HepG2 (cell line): ENCODE results near the gene ADCY9. TPM values are rescaled to one million over a fixed set of nuclear protein-coding genes. Genes with fewer than 3 reads are reported as not detected.
A peak's percentile ranks its signal among the peaks of the same experiment; 100 is the strongest.

ENCODE experiments used
- GATAD2A ChIP-seq: IDR thresholded peaks from 2 replicates; pipeline ENCODE4 v1.6.1; 2016
- HMGXB4 ChIP-seq, 2 experiments: sonication (generic) in 1 of 2; formaldehyde crosslinking in 1 of 2; IDR thresholded peaks; 2 replicates each; pipeline versions ENCODE4 v1.4.0 to v1.6.1; 2018 to 2020; ENCODE audit warnings: missing genetic modification reagents in 2 of 2, borderline replicate concordance in 1 of 2, low read depth in 1 of 2, mild to moderate bottlenecking in 1 of 2, missing biosample characterization in 1 of 2
- NCOR1 ChIP-seq: fragments of 200-600 bp; sonication (generic); IDR thresholded peaks from 2 replicates; pipeline ENCODE4 v1.7.0; 2017; ENCODE audit warnings: antibody characterized with exemption, low read length, borderline replicate concordance
- PAX8 ChIP-seq: sonication (generic); formaldehyde crosslinking; IDR thresholded peaks from 2 replicates; pipeline ENCODE4 v1.8.0; 2022; ENCODE audit warnings: mild to moderate bottlenecking, missing genetic modification reagents, borderline replicate concordance
- SP1 ChIP-seq, 2 experiments: fragments of 450-650 bp in 1 of 2; sonication (generic) in 1 of 2; formaldehyde crosslinking in 1 of 2; IDR thresholded peaks; 2 replicates each; pipeline versions ENCODE4 v1.4.0 to v1.6.1; 2016 to 2020; ENCODE audit warnings: missing genetic modification reagents in 1 of 2
- TFAP4 ChIP-seq: sonication (generic); IDR thresholded peaks from 2 replicates; pipeline ENCODE4 v1.6.1; 2016; ENCODE audit warnings: low read depth, borderline replicate concordance
- UBTF ChIP-seq: sonication (generic); formaldehyde crosslinking; IDR thresholded peaks from 2 replicates; pipeline ENCODE4 v1.4.0; 2020; ENCODE audit warnings: mild to moderate bottlenecking, missing genetic modification reagents
- YEATS4 ChIP-seq: sonication (generic); formaldehyde crosslinking; IDR thresholded peaks from 2 replicates; pipeline ENCODE4 v1.4.0; 2020; ENCODE audit warnings: missing genetic modification reagents, borderline replicate concordance
- ZC3H4 ChIP-seq: sonication (generic); formaldehyde crosslinking; IDR thresholded peaks from 2 replicates; pipeline ENCODE4 v1.4.0; 2020; ENCODE audit warnings: missing genetic modification reagents, borderline replicate concordance
- ZFP36L2 ChIP-seq: sonication (generic); formaldehyde crosslinking; IDR thresholded peaks from 2 replicates; pipeline ENCODE4 v1.4.0; 2020; ENCODE audit warnings: missing genetic modification reagents
- ZNF292 ChIP-seq: sonication (generic); formaldehyde crosslinking; IDR thresholded peaks from 2 replicates; pipeline ENCODE4 v1.8.1; 2022; ENCODE audit warnings: mild to moderate bottlenecking, low read depth, missing genetic modification reagents, borderline replicate concordance
- ZNF33A ChIP-seq: sonication (generic); formaldehyde crosslinking; IDR thresholded peaks from 2 replicates; pipeline ENCODE4 v1.5.1; 2020; ENCODE audit warnings: missing genetic modification reagents, mild to moderate bottlenecking, moderate library complexity, borderline replicate concordance
- ZNF484 ChIP-seq: sonication (generic); formaldehyde crosslinking; IDR thresholded peaks from 2 replicates; pipeline ENCODE4 v1.5.1; 2020; ENCODE audit warnings: mild to moderate bottlenecking, low read depth, missing genetic modification reagents, borderline replicate concordance
- ZNF572 ChIP-seq: sonication (generic); formaldehyde crosslinking; IDR thresholded peaks from 2 replicates; pipeline ENCODE4 v1.5.1; 2020; ENCODE audit warnings: mild to moderate bottlenecking, missing genetic modification reagents
- ZNF615 ChIP-seq: sonication (generic); formaldehyde crosslinking; IDR thresholded peaks from 2 replicates; pipeline ENCODE4 v1.5.0; 2020; ENCODE audit warnings: mild to moderate bottlenecking, missing genetic modification reagents, borderline replicate concordance
- ZNF746 ChIP-seq: sonication (generic); formaldehyde crosslinking; IDR thresholded peaks from 2 replicates; pipeline ENCODE4 v1.8.0; 2022; ENCODE audit warnings: mild to moderate bottlenecking, missing genetic modification reagents
- ZNF775 ChIP-seq: sonication (generic); formaldehyde crosslinking; IDR thresholded peaks from 2 replicates; pipeline ENCODE4 v1.4.0; 2020; ENCODE audit warnings: missing genetic modification reagents, mild to moderate bottlenecking, moderate library complexity, borderline replicate concordance
- polyA plus RNA-seq, 8 experiments: library from polyadenylated mRNA; depleted of rRNA in 3 of 8; stranded (reverse) in 7 of 8; unstranded in 1 of 8; fragments of >200 nt; fragmentation: Illumina TruSeq in 4 of 8; extraction: Trizol in 4 of 8; gene quantifications; 2 replicates each; pipeline versions ENCODE4 v1.2.1 to v1.2.3, GENCODE V29; 2011 to 2016; ENCODE audit warnings: low read depth in 4 of 8, missing spikeins in 1 of 8, mixed read lengths in 1 of 8; ENCODE audit not compliant: insufficient read depth in 1 of 8
- total RNA-seq, 5 experiments: library from RNA; depleted of rRNA; stranded (reverse); fragments of >200 nt; fragmentation: Illumina TruSeq; extraction: Trizol; gene quantifications; 2 replicates each; pipeline ENCODE4 v1.2.3, GENCODE V29; 2016; ENCODE audit warnings: low read depth in 1 of 5
- TF ChIP-seq, protein P1 (sequence below): IDR thresholded peaks from 2 replicates; pipeline ENCODE4 v1.6.1; 2016; ENCODE audit warnings: low read depth, control low read depth
- TF ChIP-seq, protein P2 (sequence below): sonication (generic); formaldehyde crosslinking; IDR thresholded peaks from 2 replicates; pipeline ENCODE4 v1.9.0; 2021; ENCODE audit warnings: missing genetic modification reagents, borderline replicate concordance
- TF ChIP-seq, protein P3 (sequence below): IDR thresholded peaks from 2 replicates; pipeline ENCODE4 v1.6.1; 2012; ENCODE audit warnings: low read depth, low read length, improper control_type of control experiment

ADCY9 gene
- total and polyA plus RNA-seq, 2 of the 13 experiments (the other 11 are each of a cell fraction or from before 2014, with no cell fraction given): 11.2 to 13.9 TPM

DNA sequence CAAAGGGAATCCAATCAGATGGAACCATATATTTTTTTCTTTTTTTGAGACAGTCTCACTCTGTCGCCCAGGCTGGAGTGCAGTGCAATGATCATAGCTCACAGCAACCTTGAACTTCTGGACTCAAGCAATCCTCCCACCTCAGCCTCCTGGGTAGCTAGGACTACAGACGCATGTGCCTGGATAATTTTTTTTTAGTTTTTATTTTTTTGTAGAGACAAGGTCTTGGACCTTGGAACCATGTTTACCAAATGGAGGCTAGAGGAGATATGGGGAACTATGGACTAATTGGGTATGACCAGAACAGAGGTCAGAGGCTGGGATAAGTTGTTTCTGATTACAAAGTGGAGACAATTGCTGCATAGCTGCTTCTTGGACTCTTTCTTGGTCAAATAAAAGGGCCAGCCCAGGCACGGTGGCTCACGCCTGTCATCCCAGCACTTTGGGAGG lies 41.2 kb upstream of the ADCY9 start (continued):
- TF ChIP-seq, protein P1, sequence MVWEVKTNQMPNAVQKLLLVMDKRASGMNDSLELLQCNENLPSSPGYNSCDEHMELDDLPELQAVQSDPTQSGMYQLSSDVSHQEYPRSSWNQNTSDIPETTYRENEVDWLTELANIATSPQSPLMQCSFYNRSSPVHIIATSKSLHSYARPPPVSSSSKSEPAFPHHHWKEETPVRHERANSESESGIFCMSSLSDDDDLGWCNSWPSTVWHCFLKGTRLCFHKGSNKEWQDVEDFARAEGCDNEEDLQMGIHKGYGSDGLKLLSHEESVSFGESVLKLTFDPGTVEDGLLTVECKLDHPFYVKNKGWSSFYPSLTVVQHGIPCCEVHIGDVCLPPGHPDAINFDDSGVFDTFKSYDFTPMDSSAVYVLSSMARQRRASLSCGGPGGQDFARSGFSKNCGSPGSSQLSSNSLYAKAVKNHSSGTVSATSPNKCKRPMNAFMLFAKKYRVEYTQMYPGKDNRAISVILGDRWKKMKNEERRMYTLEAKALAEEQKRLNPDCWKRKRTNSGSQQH: no peak
- TF ChIP-seq TFAP4 (no peak), PAX8 (CRISPR knock-in tag) (no peak), SP1 (IDR thresholded peaks at IDR 0.05) (no peak), SP1 (CRISPR knock-in tag; IDR thresholded peaks at IDR 0.05) (no peak), ZNF33A (CRISPR knock-in tag) (no peak), ZNF572 (no peak), ZNF746 (CRISPR knock-in tag) (no peak), NCOR1 (peak; percentile 93), ZFP36L2 (no peak), ZC3H4 (no peak), YEATS4 (CRISPR knock-in tag) (peak; percentile 49; the same call in 1 of the 2 replicates), HMGXB4 (CRISPR knock-in tag; IDR thresholded peaks at IDR 0.05; ENCODE audit: borderline replicate concordance in 1 of 2, low read depth in 1 of 2) (no peak), GATAD2A (CRISPR knock-in tag) (peak; percentile 86), ZNF484 (CRISPR knock-in tag) (no peak), ZNF615 (CRISPR knock-in tag) (no peak), ZNF775 (CRISPR knock-in tag) (no peak), ZNF292 (CRISPR knock-in tag) (no peak; the same call in none of the 2 replicates), UBTF (CRISPR knock-in tag) (no peak)
- TF ChIP-seq, protein P2, sequence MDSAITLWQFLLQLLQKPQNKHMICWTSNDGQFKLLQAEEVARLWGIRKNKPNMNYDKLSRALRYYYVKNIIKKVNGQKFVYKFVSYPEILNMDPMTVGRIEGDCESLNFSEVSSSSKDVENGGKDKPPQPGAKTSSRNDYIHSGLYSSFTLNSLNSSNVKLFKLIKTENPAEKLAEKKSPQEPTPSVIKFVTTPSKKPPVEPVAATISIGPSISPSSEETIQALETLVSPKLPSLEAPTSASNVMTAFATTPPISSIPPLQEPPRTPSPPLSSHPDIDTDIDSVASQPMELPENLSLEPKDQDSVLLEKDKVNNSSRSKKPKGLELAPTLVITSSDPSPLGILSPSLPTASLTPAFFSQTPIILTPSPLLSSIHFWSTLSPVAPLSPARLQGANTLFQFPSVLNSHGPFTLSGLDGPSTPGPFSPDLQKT (CRISPR knock-in tag): no peak
- TF ChIP-seq, protein P3, sequence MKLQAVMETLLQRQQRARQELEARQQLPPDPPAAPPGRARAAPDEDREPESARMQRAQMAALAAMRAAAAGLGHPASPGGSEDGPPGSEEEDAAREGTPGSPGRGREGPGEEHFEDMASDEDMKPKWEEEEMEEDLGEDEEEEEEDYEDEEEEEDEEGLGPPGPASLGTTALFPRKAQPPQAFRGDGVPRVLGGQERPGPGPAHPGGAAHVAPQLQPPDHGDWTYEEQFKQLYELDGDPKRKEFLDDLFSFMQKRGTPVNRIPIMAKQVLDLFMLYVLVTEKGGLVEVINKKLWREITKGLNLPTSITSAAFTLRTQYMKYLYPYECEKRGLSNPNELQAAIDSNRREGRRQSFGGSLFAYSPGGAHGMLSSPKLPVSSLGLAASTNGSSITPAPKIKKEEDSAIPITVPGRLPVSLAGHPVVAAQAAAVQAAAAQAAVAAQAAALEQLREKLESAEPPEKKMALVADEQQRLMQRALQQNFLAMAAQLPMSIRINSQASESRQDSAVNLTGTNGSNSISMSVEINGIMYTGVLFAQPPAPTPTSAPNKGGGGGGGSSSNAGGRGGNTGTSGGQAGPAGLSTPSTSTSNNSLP: peak; percentile 54
